HG02798 (cell line): ENCODE measurements around the gene FAM171A2.
A peak's percentile ranks its signal among the peaks of the same experiment; 100 is the strongest.

Experiments
- ATAC-seq: cut with Tn5 transposase; IDR thresholded peaks from one replicate; pipeline ENCODE4 v1.9.1; 2021; ENCODE audit warnings: mild to moderate bottlenecking; ENCODE audit not compliant: unreplicated experiment, poor library complexity

FAM171A2 gene

GRCh38 chr17:44309472-44309871, 54.2 kb downstream of the FAM171A2 start:
- ATAC-seq, result no peak

- ATAC-seq, result no peak
These were observed 54.8 kb downstream of the FAM171A2 start for GRCh38 chr17:44308865-44309264.

- peak; percentile 75 for ATAC-seq
These were observed 55.3 kb downstream of the FAM171A2 start, which contains the start of gene RUNDC3A for GRCh38 chr17:44308320-44308818. Gene RUNDC3A (plus strand): TSS chr17:44308601. CDS start chr17:44308833, 232 bp downstream.

GRCh38 chr17:44307387-44308186, 56.1 kb downstream of the FAM171A2 start:
- ATAC-seq, result no peak

- no peak for ATAC-seq
These were observed 59.0 kb downstream of the FAM171A2 start for GRCh38 chr17:44304651-44305050.
